GM23248 (cell line): Measurements from ENCODE around the gene DXO.

ENCODE experiments used
- EZH2 ChIP-seq: fragments of 200-600 bp; sonication (generic); IDR thresholded peaks from 2 replicates; pipeline ENCODE4 v1.6.1; 2018; ENCODE audit warnings: antibody characterized with exemption, mild to moderate bottlenecking; ENCODE audit not compliant: insufficient read depth, poor library complexity, severe bottlenecking
- EZH2phosphoT487 ChIP-seq: fragments of 200-600 bp; sonication (generic); IDR thresholded peaks from 2 replicates; pipeline ENCODE4 v1.6.1; 2018; ENCODE audit warnings: antibody characterized with exemption, moderate library complexity, mild to moderate bottlenecking, low read depth; ENCODE audit not compliant: insufficient read depth

DNA sequence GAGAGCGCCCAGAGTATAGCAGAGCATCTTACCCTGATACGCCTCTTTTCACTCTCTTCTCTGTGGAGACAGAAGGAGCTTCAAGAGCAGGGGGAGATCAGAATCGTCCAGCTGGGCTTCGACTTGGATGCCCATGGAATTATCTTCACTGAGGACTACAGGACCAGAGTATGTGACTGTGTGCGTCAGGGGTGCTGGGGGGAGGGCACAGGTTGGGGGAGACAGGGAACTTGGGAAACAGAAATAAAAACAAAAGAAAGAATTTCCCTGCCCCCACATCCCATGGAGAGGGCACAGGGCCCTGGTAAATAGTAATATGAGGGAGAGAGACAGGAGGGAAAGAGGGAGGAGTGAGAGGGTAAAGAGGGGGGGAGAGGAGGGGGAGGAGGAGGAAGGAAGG lies 6.9 kb upstream of the DXO start:
- no peak for TF ChIP-seq EZH2
- TF ChIP-seq EZH2phosphoT487, result no peak
